Sigmoid colon (tissue), 7 donors: ENCODE measurements around the gene CRELD2. TPM values are rescaled to one million over a fixed set of nuclear protein-coding genes. Genes with fewer than 3 reads are reported as not detected.

ENCODE experiments used
- DNase-seq: peaks from one replicate; pipeline ENCODE4 v3.0.0-alpha.2; 2019
- H3K27ac ChIP-seq, 4 donors: fragments of 200-600 bp; sonication (generic); one replicate each; pipeline ENCODE4 v1.5.1; 2016 to 2019; ENCODE audit warnings: mild to moderate bottlenecking in 1 of 4
- H3K27me3 ChIP-seq, 3 donors: fragments of 200-600 bp; sonication (generic); one replicate each; pipeline ENCODE4 v1.5.1; 2019; ENCODE audit warnings: mild to moderate bottlenecking in 1 of 3
- H3K36me3 ChIP-seq, 4 donors: fragments of 200-600 bp; sonication (generic); one replicate each; pipeline ENCODE4 v1.5.1; 2016 to 2019
- H3K4me1 ChIP-seq, 4 donors: fragments of 200-600 bp; sonication (generic); one replicate each; pipeline ENCODE4 v1.5.1; 2017 to 2019
- H3K4me3 ChIP-seq, 4 donors: fragments of 200-600 bp; sonication (generic); one replicate each; pipeline ENCODE4 v1.5.1; 2017 to 2019; ENCODE audit warnings: mild to moderate bottlenecking in 2 of 4, moderate library complexity in 1 of 4
- H3K9me3 ChIP-seq, 4 donors: fragments of 200-600 bp in 3 of 4; sonication (generic) in 3 of 4; one replicate each; pipeline versions ENCODE4 v1.5.1 to v1.6.1; 2013 to 2019
- EP300 ChIP-seq, 4 donors: sonication (generic); formaldehyde crosslinking; IDR thresholded peaks; one replicate each; pipeline ENCODE4 v1.6.1; 2017; ENCODE audit warnings: antibody characterized with exemption in 4 of 4
- POLR2A ChIP-seq, 2 donors: fragments of 450-650 bp; IDR thresholded peaks; one replicate each; pipeline ENCODE4 v1.6.1; 2016; ENCODE audit warnings: antibody characterized with exemption in 2 of 2, mild to moderate bottlenecking in 2 of 2, moderate library complexity in 2 of 2
- POLR2AphosphoS5 ChIP-seq, 4 donors: sonication (generic); formaldehyde crosslinking; IDR thresholded peaks; one replicate each; pipeline ENCODE4 v1.6.1; 2017; ENCODE audit warnings: antibody characterized with exemption in 4 of 4
- WGBS, 2 donors: extraction: QIAGEN DNeasy Blood & Tissue Kit; methylation state at CpG; one replicate each; pipeline ENCODE4 v1.1.7; 2013; 5-methylcytosine and 5-hydroxymethylcytosine counted together
- intact Hi-C: fragments of 100-400 bp; cut with DNase I; formaldehyde crosslinking; loops from one replicate; pipeline ENCODE4 v1.15.1; 2023
- polyA plus RNA-seq, 3 donors: library from polyadenylated mRNA; stranded (reverse); fragments of 200-250 nt; gene quantifications; one replicate each; pipeline ENCODE4 v1.2.3, GENCODE V29; 2013
- total RNA-seq, 4 donors: library from RNA; depleted of rRNA; stranded (reverse); fragments of >200 nt; gene quantifications; one replicate each; pipeline ENCODE4 v1.1.0, GENCODE V29; 2016
- TF ChIP-seq, protein P1 (sequence below), 4 experiments: fragments of 450-650 bp in 3 of 4; fragments of 200-600 bp in 1 of 4; IDR thresholded peaks; one replicate each; pipeline ENCODE4 v1.5.1; 2016 to 2019; ENCODE audit warnings: antibody characterized with exemption in 4 of 4, mild to moderate bottlenecking in 3 of 4, moderate library complexity in 2 of 4
- donor health status: healthy with polysubstance abuse.
- donor health status: Bipolar disorder and iron deficiency.
- donor health status: healthy.

Gene CRELD2
- total and polyA plus RNA-seq, 7 donors = 9.2 to 97.7 (median 20.2) TPM

GRCh38 chr22:49871482-49871881, 47.0 kb upstream of the CRELD2 start:
- TF ChIP-seq EP300 (IDR thresholded peaks at IDR 0.05) (no peak), POLR2AphosphoS5 (IDR thresholded peaks at IDR 0.05) (no peak), POLR2A (IDR thresholded peaks at IDR 0.05) (no peak)
- TF ChIP-seq, protein P1, sequence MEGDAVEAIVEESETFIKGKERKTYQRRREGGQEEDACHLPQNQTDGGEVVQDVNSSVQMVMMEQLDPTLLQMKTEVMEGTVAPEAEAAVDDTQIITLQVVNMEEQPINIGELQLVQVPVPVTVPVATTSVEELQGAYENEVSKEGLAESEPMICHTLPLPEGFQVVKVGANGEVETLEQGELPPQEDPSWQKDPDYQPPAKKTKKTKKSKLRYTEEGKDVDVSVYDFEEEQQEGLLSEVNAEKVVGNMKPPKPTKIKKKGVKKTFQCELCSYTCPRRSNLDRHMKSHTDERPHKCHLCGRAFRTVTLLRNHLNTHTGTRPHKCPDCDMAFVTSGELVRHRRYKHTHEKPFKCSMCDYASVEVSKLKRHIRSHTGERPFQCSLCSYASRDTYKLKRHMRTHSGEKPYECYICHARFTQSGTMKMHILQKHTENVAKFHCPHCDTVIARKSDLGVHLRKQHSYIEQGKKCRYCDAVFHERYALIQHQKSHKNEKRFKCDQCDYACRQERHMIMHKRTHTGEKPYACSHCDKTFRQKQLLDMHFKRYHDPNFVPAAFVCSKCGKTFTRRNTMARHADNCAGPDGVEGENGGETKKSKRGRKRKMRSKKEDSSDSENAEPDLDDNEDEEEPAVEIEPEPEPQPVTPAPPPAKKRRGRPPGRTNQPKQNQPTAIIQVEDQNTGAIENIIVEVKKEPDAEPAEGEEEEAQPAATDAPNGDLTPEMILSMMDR (IDR thresholded peaks at IDR 0.05) = no peak
- Histone ChIP-seq H3K27me3 (no peaks in the 10 kb centered on the region), H3K9me3 (peaks cover 0 to 6% (median 0%) of the 10 kb centered on the region in 4 donors), H3K4me1 (no peaks in the 10 kb centered on the region), H3K27ac (no peak overlapping the region), H3K36me3 (no peaks in the 10 kb centered on the region), H3K4me3 (no peak overlapping the region)
- intact Hi-C loops = no loop called here
- WGBS, 2 donors = 97 to 98% methylated on average over 4 of the region's 4 CpGs
- no peak for DNase-seq

DNA sequence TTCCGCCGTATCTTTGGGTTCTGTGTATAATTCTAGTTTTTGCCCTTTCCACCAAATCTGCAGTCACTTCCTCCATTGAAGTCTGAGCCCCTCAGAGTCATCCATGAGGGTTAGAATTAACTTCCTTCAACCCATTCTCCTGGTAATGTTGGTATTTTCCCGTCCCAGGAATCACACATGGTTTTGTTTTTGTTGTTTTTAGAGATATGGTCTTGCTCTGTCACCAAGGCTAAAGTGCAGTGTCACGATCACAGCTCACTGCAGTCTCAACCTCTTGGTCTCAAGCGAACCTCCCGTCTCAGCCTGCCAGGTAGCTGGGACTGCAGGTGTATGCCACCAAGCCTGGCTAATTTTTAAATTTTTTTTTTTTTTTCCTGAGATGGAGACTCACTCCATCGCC, 46.1 kb upstream of the CRELD2 start:
- whole genome bisulfite sequencing, 2 donors = 95 to 96% methylated on average over 7 of the region's 7 CpGs
- intact Hi-C loops = no loop called here
- H3K36me3 ChIP-seq = no peaks in the 10 kb centered on the region
- DNase-seq = no peak
- no peak overlapping the region for H3K4me3 ChIP-seq
- TF ChIP-seq EP300 (IDR thresholded peaks at IDR 0.05) (no peak), POLR2A (IDR thresholded peaks at IDR 0.05) (no peak), POLR2AphosphoS5 (IDR thresholded peaks at IDR 0.05) (no peak)
- TF ChIP-seq, protein P1 (IDR thresholded peaks at IDR 0.05) = no peak
- no peaks in the 10 kb centered on the region for H3K4me1 ChIP-seq
- peaks cover 0 to 3% (median 0%) of the 10 kb centered on the region in 4 donors for H3K9me3 ChIP-seq
- no peaks in the 10 kb centered on the region for H3K27me3 ChIP-seq
- H3K27ac ChIP-seq = no peak overlapping the region

GRCh38 chr22:49873228-49873940, 45.0 kb upstream of the CRELD2 start:
- no peak for DNase-seq
- 86 to 88% methylated on average over 16 of the region's 16 CpGs for WGBS, 2 donors
- no peak overlapping the region for H3K4me3 ChIP-seq
- no peak overlapping the region for H3K27ac ChIP-seq
- peaks cover 0 to 3% (median 0%) of the 10 kb centered on the region in 4 donors for H3K9me3 ChIP-seq
- H3K4me1 ChIP-seq = no peaks in the 10 kb centered on the region
- intact Hi-C loops = no loop called here
- H3K36me3 ChIP-seq = no peaks in the 10 kb centered on the region
- no peak for TF ChIP-seq EP300 (IDR thresholded peaks at IDR 0.05)
- no peak for TF ChIP-seq POLR2AphosphoS5 (IDR thresholded peaks at IDR 0.05)
- no peak for TF ChIP-seq POLR2A (IDR thresholded peaks at IDR 0.05)
- TF ChIP-seq, protein P1 (IDR thresholded peaks at IDR 0.05) = no peak
- no peaks in the 10 kb centered on the region for H3K27me3 ChIP-seq

GRCh38 chr22:49877642-49878041, 40.8 kb upstream of the CRELD2 start:
- H3K36me3 ChIP-seq = no peaks in the 10 kb centered on the region
- DNase-seq = no peak
- no peaks in the 10 kb centered on the region for H3K27me3 ChIP-seq
- no peak overlapping the region for H3K4me3 ChIP-seq
- TF ChIP-seq, protein P1 (IDR thresholded peaks at IDR 0.05) = no peak
- TF ChIP-seq POLR2AphosphoS5 (IDR thresholded peaks at IDR 0.05) (no peak), POLR2A (IDR thresholded peaks at IDR 0.05) (no peak), EP300 (IDR thresholded peaks at IDR 0.05) (no peak)
- no peak overlapping the region for H3K27ac ChIP-seq
- H3K9me3 ChIP-seq = no peaks in the 10 kb centered on the region
- no peaks in the 10 kb centered on the region for H3K4me1 ChIP-seq
- WGBS, 2 donors = 99% methylated on average over 7 of the region's 7 CpGs
- intact Hi-C loops = no loop called here

GRCh38 chr22:49878206-49878605, 40.2 kb upstream of the CRELD2 start:
- no peaks in the 10 kb centered on the region for H3K36me3 ChIP-seq
- no peaks in the 10 kb centered on the region for H3K4me1 ChIP-seq
- no peak for TF ChIP-seq POLR2A (IDR thresholded peaks at IDR 0.05)
- TF ChIP-seq, protein P1 (IDR thresholded peaks at IDR 0.05) = no peak
- no peak for TF ChIP-seq POLR2AphosphoS5 (IDR thresholded peaks at IDR 0.05)
- no peak for TF ChIP-seq EP300 (IDR thresholded peaks at IDR 0.05)
- intact Hi-C loops = no loop called here
- no peak for DNase-seq
- no peak overlapping the region for H3K4me3 ChIP-seq
- H3K9me3 ChIP-seq = no peaks in the 10 kb centered on the region
- H3K27me3 ChIP-seq = no peaks in the 10 kb centered on the region
- no peak overlapping the region for H3K27ac ChIP-seq
- 96 to 98% methylated on average over 8 of the region's 8 CpGs for WGBS, 2 donors
